K562 (cell line): ENCODE data around the gene ACP1. TPM values are rescaled to one million over a fixed set of nuclear protein-coding genes. Genes with fewer than 3 reads are reported as not detected.

Source experiments
- CHD1 ChIP-seq: fragments of 200-600 bp; sonication (generic); IDR thresholded peaks from one replicate; pipeline ENCODE4 v1.6.1; 2012; ENCODE audit warnings: mild to moderate bottlenecking, moderate library complexity, low read length, inconsistent platforms
- polyA plus RNA-seq, 8 experiments: library from polyadenylated mRNA; depleted of rRNA in 4 of 8; stranded (reverse) in 5 of 8; unstranded in 3 of 8; fragments of >200 nt; fragmentation: Nextera tagmentation in 2 of 8; fragmentation: Illumina TruSeq in 1 of 8; extraction: Ambion mirVana in 2 of 8; extraction: Trizol in 1 of 8; gene quantifications; 2 replicates each; pipeline versions ENCODE4 v1.2.1 to v1.2.3, GENCODE V29; 2011 to 2014; ENCODE audit warnings: inconsistent platforms in 1 of 8, missing spikeins in 1 of 8
- total RNA-seq, 7 experiments: library from RNA; depleted of rRNA in 6 of 7; stranded (reverse); fragments of >200 nt in 6 of 7; fragmentation: Illumina TruSeq in 2 of 7; extraction: Trizol in 2 of 7; gene quantifications; 2 replicates each; pipeline versions ENCODE4 v1.2.1 to v1.2.3, GENCODE V29; 2011 to 2021; ENCODE audit warnings: low replicate concordance in 1 of 7
- TF ChIP-seq, protein P1 (sequence below): IDR thresholded peaks from 2 replicates; pipeline ENCODE4 v1.6.1; 2011; ENCODE audit warnings: borderline replicate concordance, low read depth, mild to moderate bottlenecking, moderate library complexity, low read length; ENCODE audit not compliant: insufficient read depth, poor library complexity, severe bottlenecking
- TF ChIP-seq, protein P2 (sequence below), 2 experiments: fragments of 450-650 bp; formaldehyde crosslinking in 1 of 2; IDR thresholded peaks; 2 replicates each; pipeline versions ENCODE4 v1.4.0 to v1.6.1; 2014 to 2020; ENCODE audit warnings: mild to moderate bottlenecking in 2 of 2, borderline replicate concordance in 1 of 2, low read depth in 1 of 2
- TF ChIP-seq, protein P3 (sequence below), 2 experiments: fragments of 450-650 bp; IDR thresholded peaks; 2 replicates each; pipeline ENCODE4 v1.6.1; 2016; ENCODE audit warnings: mild to moderate bottlenecking in 2 of 2, borderline replicate concordance in 1 of 2, low read depth in 1 of 2, moderate library complexity in 1 of 2

ACP1 gene
- total and polyA plus RNA-seq, 9 of the 15 experiments (the other 6 are each of a cell fraction or from before 2014, with no cell fraction given) = 139 to 493 (median 189) TPM

DNA sequence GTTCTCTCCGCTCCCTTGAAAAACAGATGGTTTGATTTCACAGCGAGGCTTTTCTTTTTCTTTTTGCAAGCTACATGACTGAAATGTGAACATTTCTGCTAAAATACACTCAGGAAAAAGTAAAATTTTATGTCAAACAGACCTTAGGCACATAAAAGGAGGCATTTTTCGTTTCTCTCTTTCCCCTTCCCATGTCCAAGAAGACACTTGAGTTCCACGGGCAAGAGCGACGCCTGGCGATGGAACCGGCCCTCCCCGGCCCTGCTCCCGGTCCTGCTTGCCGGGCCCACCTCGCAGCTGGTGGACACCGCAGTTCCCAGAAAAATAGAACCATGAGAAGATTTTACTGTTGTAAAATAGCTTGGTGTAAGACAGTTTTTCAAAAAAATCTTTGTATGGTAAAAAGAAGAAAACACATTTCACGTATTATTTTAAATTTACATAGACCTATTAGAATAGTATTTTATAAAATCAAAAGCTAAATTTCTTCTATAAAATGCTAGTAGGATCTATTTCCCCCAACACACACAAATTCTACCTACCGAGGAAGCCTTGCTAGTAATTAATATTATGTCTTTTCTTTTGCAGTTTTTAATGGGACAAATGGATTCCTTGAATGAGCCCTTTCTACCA is 25.5 kb downstream of the ACP1 start (continued):
- TF ChIP-seq CHD1 = no peak
- TF ChIP-seq, protein P1, sequence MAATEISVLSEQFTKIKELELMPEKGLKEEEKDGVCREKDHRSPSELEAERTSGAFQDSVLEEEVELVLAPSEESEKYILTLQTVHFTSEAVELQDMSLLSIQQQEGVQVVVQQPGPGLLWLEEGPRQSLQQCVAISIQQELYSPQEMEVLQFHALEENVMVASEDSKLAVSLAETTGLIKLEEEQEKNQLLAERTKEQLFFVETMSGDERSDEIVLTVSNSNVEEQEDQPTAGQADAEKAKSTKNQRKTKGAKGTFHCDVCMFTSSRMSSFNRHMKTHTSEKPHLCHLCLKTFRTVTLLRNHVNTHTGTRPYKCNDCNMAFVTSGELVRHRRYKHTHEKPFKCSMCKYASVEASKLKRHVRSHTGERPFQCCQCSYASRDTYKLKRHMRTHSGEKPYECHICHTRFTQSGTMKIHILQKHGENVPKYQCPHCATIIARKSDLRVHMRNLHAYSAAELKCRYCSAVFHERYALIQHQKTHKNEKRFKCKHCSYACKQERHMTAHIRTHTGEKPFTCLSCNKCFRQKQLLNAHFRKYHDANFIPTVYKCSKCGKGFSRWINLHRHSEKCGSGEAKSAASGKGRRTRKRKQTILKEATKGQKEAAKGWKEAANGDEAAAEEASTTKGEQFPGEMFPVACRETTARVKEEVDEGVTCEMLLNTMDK = peak; percentile 22
- TF ChIP-seq, protein P2, sequence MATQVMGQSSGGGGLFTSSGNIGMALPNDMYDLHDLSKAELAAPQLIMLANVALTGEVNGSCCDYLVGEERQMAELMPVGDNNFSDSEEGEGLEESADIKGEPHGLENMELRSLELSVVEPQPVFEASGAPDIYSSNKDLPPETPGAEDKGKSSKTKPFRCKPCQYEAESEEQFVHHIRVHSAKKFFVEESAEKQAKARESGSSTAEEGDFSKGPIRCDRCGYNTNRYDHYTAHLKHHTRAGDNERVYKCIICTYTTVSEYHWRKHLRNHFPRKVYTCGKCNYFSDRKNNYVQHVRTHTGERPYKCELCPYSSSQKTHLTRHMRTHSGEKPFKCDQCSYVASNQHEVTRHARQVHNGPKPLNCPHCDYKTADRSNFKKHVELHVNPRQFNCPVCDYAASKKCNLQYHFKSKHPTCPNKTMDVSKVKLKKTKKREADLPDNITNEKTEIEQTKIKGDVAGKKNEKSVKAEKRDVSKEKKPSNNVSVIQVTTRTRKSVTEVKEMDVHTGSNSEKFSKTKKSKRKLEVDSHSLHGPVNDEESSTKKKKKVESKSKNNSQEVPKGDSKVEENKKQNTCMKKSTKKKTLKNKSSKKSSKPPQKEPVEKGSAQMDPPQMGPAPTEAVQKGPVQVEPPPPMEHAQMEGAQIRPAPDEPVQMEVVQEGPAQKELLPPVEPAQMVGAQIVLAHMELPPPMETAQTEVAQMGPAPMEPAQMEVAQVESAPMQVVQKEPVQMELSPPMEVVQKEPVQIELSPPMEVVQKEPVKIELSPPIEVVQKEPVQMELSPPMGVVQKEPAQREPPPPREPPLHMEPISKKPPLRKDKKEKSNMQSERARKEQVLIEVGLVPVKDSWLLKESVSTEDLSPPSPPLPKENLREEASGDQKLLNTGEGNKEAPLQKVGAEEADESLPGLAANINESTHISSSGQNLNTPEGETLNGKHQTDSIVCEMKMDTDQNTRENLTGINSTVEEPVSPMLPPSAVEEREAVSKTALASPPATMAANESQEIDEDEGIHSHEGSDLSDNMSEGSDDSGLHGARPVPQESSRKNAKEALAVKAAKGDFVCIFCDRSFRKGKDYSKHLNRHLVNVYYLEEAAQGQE (IDR thresholded peaks at IDR 0.05; ENCODE audit: borderline replicate concordance) = peak; percentile 74; the same call in 1 of the 2 replicates
- TF ChIP-seq, protein P2 (CRISPR knock-in tag; IDR thresholded peaks at IDR 0.05; ENCODE audit: low read depth) = no peak
- TF ChIP-seq, protein P3, sequence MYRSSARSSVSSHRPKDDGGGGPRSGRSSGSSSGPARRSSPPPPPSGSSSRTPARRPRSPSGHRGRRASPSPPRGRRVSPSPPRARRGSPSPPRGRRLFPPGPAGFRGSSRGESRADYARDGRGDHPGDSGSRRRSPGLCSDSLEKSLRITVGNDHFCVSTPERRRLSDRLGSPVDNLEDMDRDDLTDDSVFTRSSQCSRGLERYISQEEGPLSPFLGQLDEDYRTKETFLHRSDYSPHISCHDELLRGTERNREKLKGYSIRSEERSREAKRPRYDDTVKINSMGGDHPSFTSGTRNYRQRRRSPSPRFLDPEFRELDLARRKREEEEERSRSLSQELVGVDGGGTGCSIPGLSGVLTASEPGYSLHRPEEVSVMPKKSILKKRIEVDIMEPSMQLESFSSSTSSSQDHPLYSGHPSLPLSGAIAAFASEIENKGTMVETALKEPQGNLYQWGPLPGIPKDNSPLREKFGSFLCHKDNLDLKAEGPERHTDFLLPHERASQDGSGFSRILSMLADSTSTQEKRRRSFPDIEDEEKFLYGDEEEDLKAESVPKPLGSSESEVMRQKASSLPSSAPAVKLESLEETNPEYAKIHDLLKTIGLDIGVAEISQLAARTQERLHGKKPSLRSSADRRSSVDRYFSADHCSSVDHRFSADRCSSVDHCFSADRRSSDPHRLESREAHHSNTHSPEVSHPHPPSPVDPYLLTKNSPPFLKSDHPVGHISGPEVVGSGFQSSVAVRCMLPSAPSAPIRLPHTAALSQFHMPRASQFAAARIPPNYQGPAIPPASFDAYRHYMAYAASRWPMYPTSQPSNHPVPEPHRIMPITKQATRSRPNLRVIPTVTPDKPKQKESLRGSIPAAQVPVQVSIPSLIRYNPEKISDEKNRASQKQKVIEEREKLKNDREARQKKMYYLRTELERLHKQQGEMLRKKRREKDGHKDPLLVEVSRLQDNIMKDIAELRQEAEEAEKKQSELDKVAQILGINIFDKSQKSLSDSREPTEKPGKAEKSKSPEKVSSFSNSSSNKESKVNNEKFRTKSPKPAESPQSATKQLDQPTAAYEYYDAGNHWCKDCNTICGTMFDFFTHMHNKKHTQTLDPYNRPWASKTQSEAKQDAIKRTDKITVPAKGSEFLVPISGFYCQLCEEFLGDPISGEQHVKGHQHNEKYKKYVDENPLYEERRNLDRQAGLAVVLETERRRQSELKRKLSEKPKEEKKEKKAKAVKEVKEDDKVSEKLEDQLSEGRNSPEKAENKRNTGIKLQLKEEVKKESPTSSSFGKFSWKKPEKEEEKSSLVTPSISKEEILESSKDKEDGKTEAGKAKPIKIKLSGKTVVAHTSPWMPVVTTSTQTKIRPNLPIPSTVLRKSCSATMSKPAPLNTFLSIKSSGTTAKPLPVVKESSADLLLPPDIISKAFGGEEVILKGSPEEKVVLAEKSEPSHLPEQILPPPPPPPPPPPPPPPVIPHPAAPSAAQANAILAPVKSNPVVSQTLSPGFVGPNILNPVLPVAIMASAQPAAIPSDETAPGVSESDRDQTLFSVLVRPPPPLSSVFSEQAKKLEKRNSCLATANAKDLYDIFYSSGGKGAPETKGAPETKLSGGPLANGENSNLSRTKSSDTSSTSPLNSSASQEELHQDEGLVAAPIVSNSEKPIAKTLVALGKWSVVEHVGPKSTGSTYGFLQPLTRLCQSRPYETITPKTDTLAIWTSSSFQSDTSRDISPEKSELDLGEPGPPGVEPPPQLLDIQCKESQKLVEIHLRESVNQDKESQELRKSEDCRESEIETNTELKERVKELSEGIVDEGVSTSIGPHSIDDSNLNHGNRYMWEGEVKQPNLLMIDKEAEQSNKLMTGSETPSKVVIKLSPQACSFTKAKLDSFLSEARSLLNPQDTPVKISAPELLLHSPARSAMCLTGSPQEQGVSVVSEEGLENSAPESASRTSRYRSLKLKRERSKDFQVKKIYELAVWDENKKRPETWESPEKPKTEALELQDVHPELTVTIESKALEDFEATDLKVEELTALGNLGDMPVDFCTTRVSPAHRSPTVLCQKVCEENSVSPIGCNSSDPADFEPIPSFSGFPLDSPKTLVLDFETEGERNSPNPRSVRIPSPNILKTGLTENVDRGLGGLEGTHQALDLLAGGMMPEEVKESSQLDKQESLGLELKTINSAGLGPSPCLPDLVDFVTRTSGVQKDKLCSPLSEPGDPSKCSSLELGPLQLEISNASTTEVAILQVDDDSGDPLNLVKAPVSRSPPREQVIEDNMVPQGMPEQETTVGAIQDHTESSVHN (IDR thresholded peaks at IDR 0.05; ENCODE audit: borderline replicate concordance in 1 of 2, low read depth in 1 of 2) = no peak
